Measurements from ENCODE around the gene CCDC83. TPM values are rescaled to one million over a fixed set of nuclear protein-coding genes. Genes with fewer than 3 reads are reported as not detected.
"Not testable (repeated sequence)": the region's sequence is repeated elsewhere in the genome, so short reads cannot be mapped to it uniquely, and the experiment has no call there.

Gene CCDC83
- polyA plus RNA-seq, 3 donors = 0.28 TPM; not detected in 2

GRCh38 chr11:85939099-85940015, 84.2 kb downstream of the CCDC83 start:
- no peak for DNase-seq

GRCh38 chr11:85941380-85941973, 86.3 kb downstream of the CCDC83 start:
- DNase-seq = no peak

GRCh38 chr11:85945296-85945695, 90.1 kb downstream of the CCDC83 start:
- no peak for DNase-seq

- DNase-seq = no peak
Observed at GRCh38 chr11:85945788-85946187, 90.6 kb downstream of the CCDC83 start.

GRCh38 chr11:85946221-85946620, 91.0 kb downstream of the CCDC83 start:
- no peak for DNase-seq

- no peak for DNase-seq
Observed at GRCh38 chr11:85947431-85948272, 92.5 kb downstream of the CCDC83 start.

GRCh38 chr11:85948884-85949283, 93.7 kb downstream of the CCDC83 start:
- DNase-seq = no peak

- DNase-seq = no peak
Observed at GRCh38 chr11:85949798-85950197, 94.6 kb downstream of the CCDC83 start.

- no peak for DNase-seq
Observed at GRCh38 chr11:85950317-85951048, 95.3 kb downstream of the CCDC83 start.

GRCh38 chr11:85951049-85951405, 95.8 kb downstream of the CCDC83 start:
- DNase-seq = no peak

- DNase-seq = no peak
Observed at GRCh38 chr11:85951428-85952107, 96.4 kb downstream of the CCDC83 start.

GRCh38 chr11:85952108-85952485, 96.9 kb downstream of the CCDC83 start:
- DNase-seq = not testable (repeated sequence)

- no peak for DNase-seq
Observed at GRCh38 chr11:85953491-85954143, 98.4 kb downstream of the CCDC83 start.

GRCh38 chr11:85955531-85955930, 100.3 kb downstream of the CCDC83 start:
- DNase-seq = no peak

- DNase-seq = no peak
Observed at GRCh38 chr11:85960678-85961077, 105.5 kb downstream of the CCDC83 start.

- DNase-seq = no peak
Observed at GRCh38 chr11:85961130-85961529, 105.9 kb downstream of the CCDC83 start.

GRCh38 chr11:85961930-85962363, 106.8 kb downstream of the CCDC83 start:
- DNase-seq = peak; percentile 76

GRCh38 chr11:85965202-85965601, 110.0 kb downstream of the CCDC83 start:
- DNase-seq = no peak

GRCh38 chr11:85967457-85967856, 112.3 kb downstream of the CCDC83 start:
- no peak for DNase-seq
